Colon (tissue), 2 donors: ENCODE results near the gene CCNI.
"Not testable (repeated sequence)": the region's sequence is repeated elsewhere in the genome, so short reads cannot be mapped to it uniquely, and the experiment has no call there.

Experiments used
- FAIRE-seq: peaks from 2 replicates; lab custom pipeline; 2012; peaks lifted over from hg19 to GRCh38; lab: Jason Lieb, UNC
- donor health status: control.
- donor health status: control.

CCNI gene

GRCh38 chr4:77082886-77083608, 7.3 kb upstream of the CCNI start:
- FAIRE-seq = no peak

- not testable (repeated sequence) for FAIRE-seq
These were observed 5.0 kb upstream of the CCNI start for GRCh38 chr4:77080806-77081205.

GRCh38 chr4:77079281-77079680, 3.5 kb upstream of the CCNI start:
- no peak for FAIRE-seq

GRCh38 chr4:77078401-77078800, 2.6 kb upstream of the CCNI start:
- FAIRE-seq = no peak

GRCh38 chr4:77076889-77077635, 1.3 kb upstream of the CCNI start:
- FAIRE-seq = peak; percentile 64

GRCh38 chr4:77074981-77075855, 571 bp downstream of the CCNI start:
- no peak for FAIRE-seq

- no peak for FAIRE-seq
These were observed 1.4 kb downstream of the CCNI start for GRCh38 chr4:77074381-77074831.

GRCh38 chr4:77073981-77074380, 1.8 kb downstream of the CCNI start:
- no peak for FAIRE-seq

GRCh38 chr4:77073106-77073809, 2.5 kb downstream of the CCNI start:
- no peak for FAIRE-seq

GRCh38 chr4:77072195-77072753, 3.5 kb downstream of the CCNI start:
- FAIRE-seq = no peak

GRCh38 chr4:77069514-77069913, 6.3 kb downstream of the CCNI start:
- FAIRE-seq = not testable (repeated sequence)

- FAIRE-seq = no peak
These were observed 10.4 kb downstream of the CCNI start for GRCh38 chr4:77065382-77065781.

GRCh38 chr4:77062856-77063255, 12.9 kb downstream of the CCNI start:
- no peak for FAIRE-seq

- FAIRE-seq = no peak
These were observed 23.4 kb downstream of the CCNI start for GRCh38 chr4:77052352-77052751.

GRCh38 chr4:77050962-77051361, 24.8 kb downstream of the CCNI start:
- no peak for FAIRE-seq

GRCh38 chr4:77047037-77047436, 28.8 kb downstream of the CCNI start:
- FAIRE-seq = no peak

- FAIRE-seq = no peak
These were observed 30.3 kb downstream of the CCNI start for GRCh38 chr4:77045490-77045889.

GRCh38 chr4:77044461-77045150, 31.2 kb downstream of the CCNI start:
- FAIRE-seq = no peak

- no peak for FAIRE-seq
These were observed 32.2 kb downstream of the CCNI start for GRCh38 chr4:77043507-77044136.
